Breast epithelium (tissue), 3 donors: ENCODE results near the gene SUV39H1.

Source experiments
- POLR2A ChIP-seq: fragments of 450-650 bp; IDR thresholded peaks from one replicate; pipeline ENCODE4 v1.6.1; 2016; ENCODE audit warnings: antibody characterized with exemption, mild to moderate bottlenecking, moderate library complexity
- POLR2AphosphoS5 ChIP-seq, 3 donors: sonication (generic); formaldehyde crosslinking; IDR thresholded peaks; one replicate each; pipeline ENCODE4 v1.6.1; 2017; ENCODE audit warnings: antibody characterized with exemption in 3 of 3
- TF ChIP-seq, protein P1 (sequence below), 3 donors: fragments of 450-650 bp; IDR thresholded peaks; one replicate each; pipeline ENCODE4 v1.5.1; 2016 to 2017; ENCODE audit warnings: antibody characterized with exemption in 3 of 3, mild to moderate bottlenecking in 3 of 3, moderate library complexity in 3 of 3

GRCh38 chrX:48745222-48745621 is 48.7 kb downstream of the SUV39H1 start:
- TF ChIP-seq POLR2A (no peak), POLR2AphosphoS5 (IDR thresholded peaks at IDR 0.05) (no peak)
- TF ChIP-seq, protein P1, sequence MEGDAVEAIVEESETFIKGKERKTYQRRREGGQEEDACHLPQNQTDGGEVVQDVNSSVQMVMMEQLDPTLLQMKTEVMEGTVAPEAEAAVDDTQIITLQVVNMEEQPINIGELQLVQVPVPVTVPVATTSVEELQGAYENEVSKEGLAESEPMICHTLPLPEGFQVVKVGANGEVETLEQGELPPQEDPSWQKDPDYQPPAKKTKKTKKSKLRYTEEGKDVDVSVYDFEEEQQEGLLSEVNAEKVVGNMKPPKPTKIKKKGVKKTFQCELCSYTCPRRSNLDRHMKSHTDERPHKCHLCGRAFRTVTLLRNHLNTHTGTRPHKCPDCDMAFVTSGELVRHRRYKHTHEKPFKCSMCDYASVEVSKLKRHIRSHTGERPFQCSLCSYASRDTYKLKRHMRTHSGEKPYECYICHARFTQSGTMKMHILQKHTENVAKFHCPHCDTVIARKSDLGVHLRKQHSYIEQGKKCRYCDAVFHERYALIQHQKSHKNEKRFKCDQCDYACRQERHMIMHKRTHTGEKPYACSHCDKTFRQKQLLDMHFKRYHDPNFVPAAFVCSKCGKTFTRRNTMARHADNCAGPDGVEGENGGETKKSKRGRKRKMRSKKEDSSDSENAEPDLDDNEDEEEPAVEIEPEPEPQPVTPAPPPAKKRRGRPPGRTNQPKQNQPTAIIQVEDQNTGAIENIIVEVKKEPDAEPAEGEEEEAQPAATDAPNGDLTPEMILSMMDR (IDR thresholded peaks at IDR 0.05) = no peak
